Psoas muscle (tissue), 8 donors: ENCODE data around the gene KLHL41. TPM values are rescaled to one million over a fixed set of nuclear protein-coding genes. Genes with fewer than 3 reads are reported as not detected.
"Not testable (repeated sequence)": the region's sequence is repeated elsewhere in the genome, so short reads cannot be mapped to it uniquely, and the experiment has no call there.

ENCODE experiments used
- ATAC-seq, 4 donors: fragments of 200-7000 bp; cut with Tn5 transposase; one replicate each; pipeline ENCODE4 v1.9.1; 2020; ENCODE audit warnings: moderate library complexity in 3 of 4, mild to moderate bottlenecking in 2 of 4
- DNase-seq, 2 donors: peaks; one replicate each; pipeline ENCODE4 v3.0.0-alpha.2; 2020
- H3K27ac ChIP-seq: fragments of 200-600 bp; one replicate; pipeline ENCODE4 v1.8.0; 2022
- H3K27me3 ChIP-seq, 3 donors: fragments of 200-600 bp in 1 of 3; one replicate each; pipeline versions ENCODE4 v1.6.1 to v1.8.0; 2013 to 2022; ENCODE audit warnings: low read length in 2 of 3, mild to moderate bottlenecking in 2 of 3, moderate library complexity in 1 of 3; ENCODE audit not compliant: insufficient read depth in 3 of 3
- H3K36me3 ChIP-seq, 2 donors: fragments of 200-600 bp in 1 of 2; one replicate each; pipeline versions ENCODE4 v1.6.1 to v1.8.0; 2013 to 2022; ENCODE audit warnings: low read depth in 1 of 2, mild to moderate bottlenecking in 1 of 2, moderate library complexity in 1 of 2; ENCODE audit not compliant: insufficient read depth in 1 of 2
- H3K4me1 ChIP-seq: fragments of 200-600 bp; one replicate; pipeline ENCODE4 v1.8.0; 2022
- H3K4me3 ChIP-seq: fragments of 200-600 bp; one replicate; pipeline ENCODE4 v1.8.0; 2022; ENCODE audit warnings: mild to moderate bottlenecking
- H3K9me3 ChIP-seq: fragments of 200-600 bp; one replicate; pipeline ENCODE4 v1.8.0; 2022
- WGBS, 3 donors: extraction: QIAGEN DNeasy Blood & Tissue Kit; methylation state at CpG; one replicate each; pipeline versions ENCODE4 v1.1.6 to v1.1.7; 2013; 5-methylcytosine and 5-hydroxymethylcytosine counted together
- intact Hi-C, 2 donors: fragments of 100-400 bp; cut with DNase I; formaldehyde crosslinking; loops; one replicate each; pipeline versions ENCODE4 v1.11.0 to v1.14.2; 2022
- polyA plus RNA-seq, 3 donors: library from polyadenylated mRNA; stranded (reverse); fragments of 200-250 nt; gene quantifications; one replicate each; pipeline ENCODE4 v1.2.3, GENCODE V29; 2013
- total RNA-seq, 4 donors: library from RNA; stranded (reverse); fragmentation: NEBNext Ultra II Directional in 2 of 4; extraction: Animal tissue kit (Norgen Biotek cat#: 25700) in 2 of 4; gene quantifications; one replicate each; pipeline versions ENCODE4 v1.2.1 to v1.2.4, GENCODE V29; 2021 to 2023
- TF ChIP-seq, protein P1 (sequence below): fragments of 200-600 bp; IDR thresholded peaks from one replicate; pipeline ENCODE4 v1.8.0; 2022; ENCODE audit warnings: antibody characterized with exemption
- donor health status: healthy with polysubstance abuse.
- donor health status: DM: no; HTN: no; CAD: no; lungs with moderate emphysema.
- donor health status: Bipolar disorder and iron deficiency.
- donor health status: healthy.
- donor health status: DM: yes; HTN: yes; CAD: no.
- donor health status: DM: no; HTN: no; CAD: no.
- donor health status: DM: no; HTN: no; CAD: no.
- donor health status: DM: yes; HTN: yes; CAD: no.

Gene KLHL41
- total and polyA plus RNA-seq, 7 donors: 639 to 3,578 (median 3,179) TPM

DNA sequence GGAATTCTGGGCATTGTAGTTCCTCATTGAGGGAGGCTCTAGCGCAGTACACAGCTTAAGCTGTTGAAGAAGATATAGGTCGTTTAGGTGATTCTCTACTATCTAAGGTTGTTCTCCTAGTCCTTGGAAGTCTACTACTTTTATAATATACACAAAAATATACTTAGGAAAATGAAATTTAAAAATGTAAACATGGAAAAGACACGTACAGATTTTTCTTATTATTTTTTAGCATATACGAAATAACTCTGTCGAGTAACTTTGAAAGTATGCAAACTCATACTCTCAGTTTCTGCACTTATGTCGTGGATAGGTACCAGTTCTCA is 64.4 kb downstream of the KLHL41 start:
- 34 to 35% (median 35%) methylated on average over 6 of the region's 6 CpGs for WGBS, 3 donors
- TF ChIP-seq, protein P1, sequence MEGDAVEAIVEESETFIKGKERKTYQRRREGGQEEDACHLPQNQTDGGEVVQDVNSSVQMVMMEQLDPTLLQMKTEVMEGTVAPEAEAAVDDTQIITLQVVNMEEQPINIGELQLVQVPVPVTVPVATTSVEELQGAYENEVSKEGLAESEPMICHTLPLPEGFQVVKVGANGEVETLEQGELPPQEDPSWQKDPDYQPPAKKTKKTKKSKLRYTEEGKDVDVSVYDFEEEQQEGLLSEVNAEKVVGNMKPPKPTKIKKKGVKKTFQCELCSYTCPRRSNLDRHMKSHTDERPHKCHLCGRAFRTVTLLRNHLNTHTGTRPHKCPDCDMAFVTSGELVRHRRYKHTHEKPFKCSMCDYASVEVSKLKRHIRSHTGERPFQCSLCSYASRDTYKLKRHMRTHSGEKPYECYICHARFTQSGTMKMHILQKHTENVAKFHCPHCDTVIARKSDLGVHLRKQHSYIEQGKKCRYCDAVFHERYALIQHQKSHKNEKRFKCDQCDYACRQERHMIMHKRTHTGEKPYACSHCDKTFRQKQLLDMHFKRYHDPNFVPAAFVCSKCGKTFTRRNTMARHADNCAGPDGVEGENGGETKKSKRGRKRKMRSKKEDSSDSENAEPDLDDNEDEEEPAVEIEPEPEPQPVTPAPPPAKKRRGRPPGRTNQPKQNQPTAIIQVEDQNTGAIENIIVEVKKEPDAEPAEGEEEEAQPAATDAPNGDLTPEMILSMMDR: no peak
- DNase-seq (no peak), ATAC-seq (no peak)
- Histone ChIP-seq H3K27me3 (no peaks in the 10 kb centered on the region), H3K9me3 (no peaks in the 10 kb centered on the region), H3K36me3 (peaks cover 0 to 1% of the 10 kb centered on the region in 2 donors), H3K4me3 (peak overlapping the region; percentile 83), H3K27ac (peak overlapping the region; percentile 67), H3K4me1 (peaks cover 21% of the 10 kb centered on the region)
- intact Hi-C loops: no loop called here

DNA sequence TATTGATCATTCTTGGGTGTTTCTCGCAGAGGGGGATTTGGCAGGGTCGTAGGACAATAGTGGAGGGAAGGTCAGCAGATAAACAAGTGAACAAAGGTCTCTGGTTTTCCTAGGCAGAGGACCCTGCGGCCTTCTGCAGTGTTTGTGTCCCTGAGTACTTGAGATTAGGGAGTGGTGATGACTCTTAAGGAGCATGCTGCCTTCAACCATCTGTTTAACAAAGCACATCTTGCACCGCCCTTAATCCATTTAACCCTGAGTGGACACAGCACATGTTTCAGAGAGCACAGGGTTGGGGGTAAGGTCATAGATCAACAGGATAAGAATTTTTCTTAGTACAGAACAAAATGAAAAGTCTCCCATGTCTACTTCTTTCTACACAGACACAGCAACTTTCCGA is 65.0 kb downstream of the KLHL41 start:
- H3K27me3 ChIP-seq, H3K27ac ChIP-seq, H3K4me3 ChIP-seq, H3K9me3 ChIP-seq, ATAC-seq, intact Hi-C loops, DNase-seq, H3K36me3 ChIP-seq: not testable (repeated sequence)
- peaks cover 21% of the 10 kb centered on the region for H3K4me1 ChIP-seq
- 74 to 88% (median 86%) methylated on average over 4 to 5 of the region's 5 CpGs for WGBS, 3 donors

DNA sequence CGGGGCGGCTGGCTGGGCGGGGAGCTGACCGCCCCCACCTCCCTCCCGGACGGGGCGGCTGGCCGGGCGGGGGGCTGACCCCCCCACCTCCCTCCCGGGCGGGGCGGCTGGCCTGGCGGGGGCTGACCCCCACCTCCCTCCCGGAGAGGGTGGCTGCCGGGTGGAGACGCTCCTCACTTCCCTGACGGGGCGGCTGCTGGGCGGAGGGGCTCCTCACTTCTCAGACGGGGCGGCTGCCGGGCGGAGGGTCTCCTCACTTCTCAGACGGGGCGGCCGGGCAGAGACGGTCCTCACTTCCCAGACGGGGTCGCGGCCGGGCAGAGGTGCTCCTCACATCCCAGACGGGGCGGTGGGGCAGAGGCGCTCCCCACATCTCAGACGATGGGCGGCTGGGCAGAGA is 65.8 kb downstream of the KLHL41 start:
- DNase-seq, intact Hi-C loops: not testable (repeated sequence)
- WGBS, 3 donors: 91 to 98% (median 93%) methylated on average over 13 to 27 of the region's 36 CpGs

More for the DNA sequence above, 65.8 kb downstream of the KLHL41 start:
- H3K36me3 ChIP-seq, ATAC-seq, H3K27me3 ChIP-seq, H3K4me3 ChIP-seq, H3K9me3 ChIP-seq, H3K27ac ChIP-seq: not testable (repeated sequence)
- H3K4me1 ChIP-seq: peaks cover 21% of the 10 kb centered on the region

Other genes starting within 250 kb of the KLHL41 start
- under 1 TPM in 1 of 4 donors, not detected in 3; 0.02 TPM for gene LRP2, start 147.2 kb upstream of the KLHL41 start, total RNA-seq
- gene LRP2, start 147.2 kb upstream of the KLHL41 start, polyA plus RNA-seq: not detected
- gene BBS5, start 30.2 kb upstream of the KLHL41 start, total RNA-seq: 10 to 100 TPM in 1 of 4 donors, 1 to 10 TPM in 3; 8.1 to 12.3 (median 9.2) TPM
- gene BBS5, start 30.2 kb upstream of the KLHL41 start, polyA plus RNA-seq: 10 to 100 TPM in 1 of 3 donors, 1 to 10 TPM in 2; 3.7 to 12.2 (median 5.1) TPM
- 10 to 100 TPM; 12.9 to 35.2 (median 22.5) TPM for gene FASTKD1, start 64.2 kb downstream of the KLHL41 start, total RNA-seq
- gene FASTKD1, start 64.2 kb downstream of the KLHL41 start, polyA plus RNA-seq: 10 to 100 TPM; 16.2 to 53.1 (median 40.3) TPM
- gene PPIG, start 74.6 kb downstream of the KLHL41 start, total RNA-seq: 10 to 100 TPM; 36.8 to 49.6 (median 43.6) TPM
- 10 to 100 TPM; 18.9 to 52.5 (median 23.8) TPM for gene PPIG, start 74.6 kb downstream of the KLHL41 start, polyA plus RNA-seq
- not detected for gene CFAP210, start 184.7 kb downstream of the KLHL41 start, total RNA-seq
- under 1 TPM in 2 of 3 donors, not detected in 1; 0.03 to 0.04 TPM for gene CFAP210, start 184.7 kb downstream of the KLHL41 start, polyA plus RNA-seq
- 1 to 10 TPM in 3 of 4 donors, under 1 TPM in 1; 0.86 to 2.3 (median 1.4) TPM for gene PHOSPHO2, start 184.8 kb downstream of the KLHL41 start, total RNA-seq
- 1 to 10 TPM; 1.6 to 7.5 (median 1.9) TPM for gene PHOSPHO2, start 184.8 kb downstream of the KLHL41 start, polyA plus RNA-seq
- gene KLHL23, start 224.1 kb downstream of the KLHL41 start, total RNA-seq: 1 to 10 TPM; 4.4 to 8.9 (median 7.6) TPM
- 1 to 10 TPM; 2.6 to 7.9 (median 4.8) TPM for gene KLHL23, start 224.1 kb downstream of the KLHL41 start, polyA plus RNA-seq